Skeletal muscle satellite cell (primary cell): Measurements from ENCODE around the gene DDAH1.

ENCODE experiments used
- H3K27me3 ChIP-seq: 2 replicates; pipeline ENCODE4 v1.7.0; 2013; ENCODE audit warnings: low read length; ENCODE audit not compliant: control insufficient read depth, insufficient read depth
- H3K36me3 ChIP-seq: 2 replicates; pipeline ENCODE4 v1.7.0; 2013; ENCODE audit warnings: mild to moderate bottlenecking, control low read depth, low read length; ENCODE audit not compliant: insufficient read depth
- H3K4me1 ChIP-seq: 2 replicates; pipeline ENCODE4 v1.7.0; 2013; ENCODE audit warnings: low read length; ENCODE audit not compliant: control insufficient read depth, insufficient read depth
- H3K4me2 ChIP-seq: 2 replicates; pipeline ENCODE4 v1.7.0; 2013; ENCODE audit warnings: mild to moderate bottlenecking, low read length
- H3K4me3 ChIP-seq: 2 replicates; pipeline ENCODE4 v1.7.0; 2013; ENCODE audit warnings: low read length
- H3K9ac ChIP-seq: 2 replicates; pipeline ENCODE4 v1.7.0; 2013; ENCODE audit warnings: mild to moderate bottlenecking, low read depth, low read length, moderate library complexity
- H3K9me3 ChIP-seq: replicated peaks from 2 replicates; pipeline ENCODE4 v1.7.0; 2013; ENCODE audit warnings: mild to moderate bottlenecking, control low read depth, low read length

DDAH1 gene

GRCh38 chr1:85290826-85291225, 174.1 kb downstream of the DDAH1 start:
- peaks cover 37% of the 10 kb centered on the region for H3K4me1 ChIP-seq
- no peaks in the 10 kb centered on the region for H3K36me3 ChIP-seq
- H3K4me2 ChIP-seq = no peak overlapping the region
- no peaks in the 10 kb centered on the region for H3K9me3 ChIP-seq
- no peaks in the 10 kb centered on the region for H3K27me3 ChIP-seq
- H3K9ac ChIP-seq = no peak overlapping the region
- no peak overlapping the region for H3K4me3 ChIP-seq

GRCh38 chr1:85289848-85290335, 175.1 kb downstream of the DDAH1 start:
- H3K36me3 ChIP-seq = no peaks in the 10 kb centered on the region
- no peaks in the 10 kb centered on the region for H3K9me3 ChIP-seq
- no peaks in the 10 kb centered on the region for H3K27me3 ChIP-seq
- H3K4me1 ChIP-seq = peaks cover 31% of the 10 kb centered on the region
- peak overlapping the region; percentile 4 for H3K4me2 ChIP-seq
- H3K4me3 ChIP-seq = no peak overlapping the region
- H3K9ac ChIP-seq = no peak overlapping the region

GRCh38 chr1:85289207-85289847, 175.6 kb downstream of the DDAH1 start:
- H3K36me3 ChIP-seq = no peaks in the 10 kb centered on the region
- H3K4me1 ChIP-seq = peaks cover 30% of the 10 kb centered on the region
- no peaks in the 10 kb centered on the region for H3K27me3 ChIP-seq
- H3K9me3 ChIP-seq = no peaks in the 10 kb centered on the region
- no peak overlapping the region for H3K9ac ChIP-seq
- H3K4me2 ChIP-seq = peak overlapping the region; percentile 4
- H3K4me3 ChIP-seq = no peak overlapping the region

GRCh38 chr1:85284202-85284601, 180.8 kb downstream of the DDAH1 start:
- Histone ChIP-seq H3K4me1 (peaks cover 8% of the 10 kb centered on the region), H3K9ac (no peak overlapping the region), H3K4me3 (no peak overlapping the region), H3K4me2 (no peak overlapping the region), H3K9me3 (no peaks in the 10 kb centered on the region), H3K36me3 (no peaks in the 10 kb centered on the region), H3K27me3 (no peaks in the 10 kb centered on the region)

- peaks cover 10% of the 10 kb centered on the region for H3K4me1 ChIP-seq
- no peak overlapping the region for H3K4me3 ChIP-seq
- no peaks in the 10 kb centered on the region for H3K27me3 ChIP-seq
- H3K36me3 ChIP-seq = no peaks in the 10 kb centered on the region
- no peak overlapping the region for H3K4me2 ChIP-seq
- H3K9me3 ChIP-seq = no peaks in the 10 kb centered on the region
- H3K9ac ChIP-seq = no peak overlapping the region
Measured at GRCh38 chr1:85283475-85284199, 181.3 kb downstream of the DDAH1 start.

GRCh38 chr1:85282424-85282823, 182.5 kb downstream of the DDAH1 start:
- Histone ChIP-seq H3K4me3 (no peak overlapping the region), H3K4me2 (no peak overlapping the region), H3K9ac (no peak overlapping the region), H3K9me3 (no peaks in the 10 kb centered on the region), H3K4me1 (peaks cover 12% of the 10 kb centered on the region), H3K27me3 (no peaks in the 10 kb centered on the region), H3K36me3 (no peaks in the 10 kb centered on the region)

- peaks cover 17% of the 10 kb centered on the region for H3K4me1 ChIP-seq
- H3K27me3 ChIP-seq = no peaks in the 10 kb centered on the region
- no peaks in the 10 kb centered on the region for H3K9me3 ChIP-seq
- no peaks in the 10 kb centered on the region for H3K36me3 ChIP-seq
- H3K4me2 ChIP-seq = no peak overlapping the region
- H3K9ac ChIP-seq = no peak overlapping the region
- no peak overlapping the region for H3K4me3 ChIP-seq
Measured at GRCh38 chr1:85280636-85281035, 184.3 kb downstream of the DDAH1 start.

- Histone ChIP-seq H3K4me1 (peaks cover 22% of the 10 kb centered on the region), H3K4me3 (peak overlapping the region; percentile 57), H3K4me2 (peak overlapping the region; percentile 83), H3K36me3 (no peaks in the 10 kb centered on the region), H3K9ac (peak overlapping the region; percentile 63), H3K27me3 (no peaks in the 10 kb centered on the region), H3K9me3 (no peaks in the 10 kb centered on the region)
Measured at GRCh38 chr1:85279458-85280080, 185.4 kb downstream of the DDAH1 start.

- peak overlapping the region; percentile 63 for H3K9ac ChIP-seq
- H3K4me2 ChIP-seq = peak overlapping the region; percentile 83
- H3K27me3 ChIP-seq = no peaks in the 10 kb centered on the region
- H3K36me3 ChIP-seq = no peaks in the 10 kb centered on the region
- peaks cover 29% of the 10 kb centered on the region for H3K4me1 ChIP-seq
- no peaks in the 10 kb centered on the region for H3K9me3 ChIP-seq
- peak overlapping the region; percentile 57 for H3K4me3 ChIP-seq
Measured at GRCh38 chr1:85278853-85279314, 186.1 kb downstream of the DDAH1 start.

- H3K27me3 ChIP-seq = no peaks in the 10 kb centered on the region
- peaks cover 33% of the 10 kb centered on the region for H3K4me1 ChIP-seq
- peaks cover 4% of the 10 kb centered on the region for H3K36me3 ChIP-seq
- H3K4me2 ChIP-seq = no peak overlapping the region
- H3K4me3 ChIP-seq = no peak overlapping the region
- no peaks in the 10 kb centered on the region for H3K9me3 ChIP-seq
- H3K9ac ChIP-seq = no peak overlapping the region
Measured at GRCh38 chr1:85277802-85278201, 187.2 kb downstream of the DDAH1 start.

- Histone ChIP-seq H3K9me3 (no peaks in the 10 kb centered on the region), H3K4me3 (peak overlapping the region; percentile 97), H3K4me2 (peak overlapping the region; percentile 90), H3K27me3 (no peaks in the 10 kb centered on the region), H3K4me1 (peaks cover 33% of the 10 kb centered on the region), H3K9ac (peak overlapping the region; percentile 97), H3K36me3 (peaks cover 8% of the 10 kb centered on the region)
Measured at GRCh38 chr1:85276978-85277639, 187.8 kb downstream of the DDAH1 start.
